EH (cell line): ENCODE data around the gene ALKBH6.
A peak's percentile ranks its signal among the peaks of the same experiment; 100 is the strongest.
"Not testable (repeated sequence)": the region's sequence is repeated elsewhere in the genome, so short reads cannot be mapped to it uniquely, and the experiment has no call there.

Experiments used
- DNase-seq: peaks from one replicate; pipeline ENCODE4 v3.0.0-alpha.2; 2015; ENCODE audit warnings: low read depth

The ALKBH6 gene

DNA sequence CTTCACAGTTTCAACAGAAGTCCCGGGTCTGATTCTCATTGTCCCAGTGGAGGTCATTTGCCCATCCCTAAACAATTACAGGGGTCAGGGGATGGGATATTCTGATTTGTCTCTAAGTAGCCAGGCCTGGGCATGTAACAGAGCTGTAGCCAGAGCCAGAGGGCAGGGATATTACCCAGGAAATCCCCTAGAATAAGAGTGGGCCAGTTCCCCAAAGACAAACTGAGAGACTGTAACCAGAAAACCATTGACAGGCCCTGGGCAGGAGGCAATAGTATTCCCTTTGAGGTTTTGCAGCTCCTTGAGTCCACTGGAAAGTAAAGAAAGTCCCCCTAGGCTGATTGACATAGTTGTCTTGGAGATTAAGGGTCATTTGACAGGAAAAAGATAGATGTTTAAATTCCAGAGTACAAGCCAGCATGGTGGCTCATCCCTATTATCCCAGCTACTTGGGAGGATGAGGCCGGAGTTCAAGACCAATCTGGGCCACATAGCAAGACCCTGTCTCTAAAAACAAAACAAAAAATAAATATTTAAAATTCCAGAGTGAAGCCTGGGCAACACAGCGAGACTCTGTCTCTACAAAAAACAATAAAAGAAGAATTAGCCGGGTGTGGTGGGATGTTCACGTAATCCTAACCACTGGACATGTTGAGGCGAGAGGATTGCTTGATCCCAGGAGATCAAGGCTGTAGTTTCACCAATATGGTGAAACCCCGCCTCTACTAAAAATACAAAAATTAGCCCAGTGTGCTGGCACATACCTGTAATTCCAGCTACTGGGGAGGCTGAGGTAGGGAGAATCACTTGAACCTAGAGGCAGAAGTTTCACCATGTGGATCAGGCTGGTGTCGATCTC, 20.9 kb downstream of the ALKBH6 start:
- peak; percentile 15 for DNase-seq

DNA sequence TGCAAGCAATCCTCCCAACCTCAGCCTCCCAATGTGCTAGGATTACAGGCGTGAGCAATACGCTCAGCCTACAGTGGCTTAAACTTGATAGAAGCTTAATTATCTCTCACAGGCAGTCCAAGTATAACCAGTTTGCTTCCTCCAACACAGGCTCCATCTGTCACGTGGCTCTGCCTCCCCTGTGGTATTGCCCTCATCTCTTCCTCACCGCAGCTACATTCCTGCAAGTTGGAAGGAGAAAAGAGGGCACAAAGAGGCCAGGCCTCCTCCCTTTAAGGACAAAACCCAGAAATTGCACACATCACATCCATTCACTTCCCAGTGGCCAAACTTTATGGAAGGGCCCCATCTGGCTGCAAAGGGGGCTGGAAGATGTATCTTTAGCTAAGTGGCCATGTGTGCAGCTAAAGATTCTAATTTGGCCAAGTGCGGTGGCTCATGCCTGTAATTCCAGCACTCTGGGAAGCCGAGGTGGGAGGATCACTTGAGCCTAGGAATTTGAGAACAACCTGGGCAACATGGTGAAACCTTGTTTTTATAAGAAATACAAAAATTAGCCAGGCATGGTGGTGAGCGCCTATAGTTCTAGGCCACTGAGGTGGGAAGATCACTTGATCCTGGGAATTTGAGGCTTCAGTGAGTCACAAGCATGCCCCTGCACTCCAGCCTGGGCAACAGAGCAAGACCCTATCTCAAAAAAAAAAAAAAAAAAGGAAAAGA, 22.1 kb downstream of the ALKBH6 start:
- DNase-seq: peak; percentile 47

- no peak for DNase-seq
Observed at GRCh38 chr19:35990771-35991730, 23.0 kb downstream of the ALKBH6 start.

DNA sequence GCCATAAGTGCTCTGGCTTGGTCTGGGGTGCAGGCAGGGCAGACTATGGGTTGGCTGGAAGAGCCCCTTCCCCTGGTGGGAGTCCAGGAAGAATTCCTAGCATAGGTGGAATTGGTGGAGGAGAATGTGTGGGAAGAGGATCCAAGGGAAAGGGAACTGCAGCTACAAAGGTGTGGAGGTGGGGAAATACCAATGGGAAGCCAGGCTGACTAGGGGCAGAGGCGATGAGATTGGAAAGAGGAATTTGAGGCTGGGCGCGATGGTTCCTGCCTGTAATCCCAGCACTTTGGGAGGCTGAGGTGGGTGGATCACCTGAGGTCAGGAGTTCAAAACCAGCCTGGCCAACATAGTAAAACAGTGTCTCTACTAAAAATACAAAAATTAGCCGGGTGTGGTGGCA, 23.9 kb downstream of the ALKBH6 start:
- DNase-seq: no peak

DNA sequence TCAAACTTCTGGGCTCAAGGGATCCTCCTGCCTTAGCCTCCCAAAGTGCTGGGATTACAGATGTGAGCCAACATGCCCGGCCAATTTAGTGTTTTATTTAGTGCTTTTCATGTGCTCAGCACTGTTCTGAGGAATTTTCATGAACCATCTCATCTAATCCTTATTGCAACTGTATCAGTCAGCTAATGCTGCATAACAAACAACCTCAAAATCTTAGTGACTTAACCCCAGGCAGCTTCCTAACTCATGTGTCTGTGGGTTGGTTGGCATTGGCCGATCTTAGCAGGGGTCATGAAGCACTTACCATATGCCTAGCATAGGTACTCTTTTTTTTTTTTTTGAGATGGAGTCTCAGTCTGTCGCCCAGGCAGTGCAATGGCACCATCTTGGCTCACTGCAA, 25.2 kb downstream of the ALKBH6 start:
- DNase-seq: no peak

GRCh38 chr19:35987571-35987896, 26.5 kb downstream of the ALKBH6 start:
- no peak for DNase-seq

GRCh38 chr19:35986664-35987570, 27.1 kb downstream of the ALKBH6 start:
- peak; percentile 28 for DNase-seq

DNA sequence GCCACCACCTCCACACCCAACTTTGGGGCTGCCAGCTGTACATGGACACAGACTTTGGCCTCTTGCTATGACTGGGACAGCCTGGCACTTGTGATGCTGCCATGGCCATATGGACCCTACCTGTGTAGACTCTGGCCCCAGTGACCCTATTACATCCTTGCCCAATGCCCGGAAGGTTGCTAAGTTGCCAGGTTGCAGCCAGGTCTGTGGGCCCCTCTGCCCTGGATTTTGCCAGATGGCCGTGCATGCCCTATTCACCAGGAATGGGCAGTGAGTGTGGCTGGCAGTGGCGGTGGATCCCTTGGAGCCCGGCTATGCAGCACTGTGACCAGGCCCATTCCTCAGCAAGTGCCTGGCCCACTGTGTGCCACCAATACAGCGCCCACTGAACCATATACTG, 27.9 kb downstream of the ALKBH6 start:
- DNase-seq: no peak

GRCh38 chr19:35983177-35983576, 30.8 kb downstream of the ALKBH6 start:
- no peak for DNase-seq

DNA sequence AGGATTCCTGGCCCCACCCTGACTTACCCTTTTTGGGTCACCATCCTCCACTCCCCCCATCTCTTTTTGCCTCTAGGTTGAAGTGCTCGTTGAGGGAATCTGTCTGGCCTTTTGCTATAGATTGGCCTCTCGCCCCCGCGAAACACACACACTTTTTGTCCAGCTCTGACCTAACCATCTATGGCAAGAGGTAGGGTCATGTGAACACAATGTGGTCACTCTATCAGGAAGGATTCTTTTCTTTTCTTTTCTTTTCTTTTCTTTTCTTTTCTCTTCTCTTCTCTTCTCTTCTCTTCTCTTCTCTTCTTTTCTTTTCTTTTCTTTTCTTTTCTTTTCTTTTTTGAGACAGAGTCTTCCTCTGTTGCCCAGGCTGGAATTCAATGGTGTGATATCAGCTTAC, 33.0 kb downstream of the ALKBH6 start:
- not testable (repeated sequence) for DNase-seq

DNA sequence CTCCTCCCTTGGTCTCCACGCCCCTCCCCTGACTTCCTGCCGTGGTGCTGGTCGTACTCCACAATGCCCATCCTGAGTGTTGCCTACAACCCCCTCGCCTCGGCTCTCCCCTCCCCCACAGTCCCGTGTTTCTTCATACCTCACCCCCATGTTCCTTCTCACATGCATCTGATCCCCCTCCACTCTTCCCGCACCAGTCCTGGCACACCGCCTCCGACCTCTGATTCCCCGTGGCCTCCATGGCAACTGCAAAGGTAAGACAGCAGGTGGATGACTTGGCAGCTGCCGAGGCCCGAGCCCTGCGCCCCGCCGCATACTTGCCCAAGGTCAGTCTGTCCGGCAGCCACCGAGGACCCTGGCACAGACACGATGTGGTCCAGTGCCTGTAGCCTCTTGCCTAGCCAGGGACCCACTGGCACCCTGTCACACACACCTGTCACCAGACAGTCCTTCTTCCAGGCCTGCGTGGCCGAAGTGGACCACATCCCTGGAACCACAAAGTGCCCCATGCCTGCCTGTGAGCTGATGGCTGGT, 35.1 kb downstream of the ALKBH6 start:
- DNase-seq: no peak

GRCh38 chr19:35978271-35978670, 35.7 kb downstream of the ALKBH6 start:
- no peak for DNase-seq

DNA sequence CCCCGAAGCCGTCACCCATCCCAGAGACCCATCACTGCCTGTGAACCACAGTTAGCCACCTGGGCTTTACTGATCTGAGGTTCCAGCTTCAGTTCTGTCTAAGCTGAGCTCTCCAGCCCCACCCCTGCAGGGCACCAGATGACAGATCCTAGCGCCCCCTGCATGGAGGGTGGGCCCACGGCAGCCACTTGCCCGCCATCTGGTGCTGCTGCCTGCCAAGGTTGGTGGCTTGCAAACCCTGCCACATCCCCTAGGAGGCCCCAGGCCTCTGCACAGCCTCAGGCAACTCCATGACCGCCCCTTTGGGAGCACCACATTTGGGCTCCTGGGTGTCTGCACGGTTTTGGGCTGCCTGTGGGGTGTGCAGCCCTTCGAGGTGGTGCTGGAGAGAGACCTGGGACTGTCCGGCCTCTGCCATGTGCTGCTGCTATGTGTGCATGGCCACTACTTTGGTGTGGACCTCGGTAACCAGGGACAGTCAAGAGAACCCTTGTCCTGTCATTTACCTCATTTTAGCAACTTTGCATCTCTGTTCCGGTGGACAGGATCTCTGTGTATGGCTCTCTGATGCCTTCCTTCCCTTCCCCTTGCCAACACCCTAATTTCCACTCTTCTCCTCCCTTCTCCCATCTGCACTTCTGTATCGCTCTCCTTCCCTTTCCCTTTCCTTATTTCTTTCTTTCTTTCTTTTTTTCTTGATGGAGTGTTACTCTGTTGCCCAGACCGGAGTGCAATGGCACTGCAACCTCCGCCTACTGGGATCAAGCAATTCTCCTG, 36.4 kb downstream of the ALKBH6 start:
- DNase-seq: no peak

DNA sequence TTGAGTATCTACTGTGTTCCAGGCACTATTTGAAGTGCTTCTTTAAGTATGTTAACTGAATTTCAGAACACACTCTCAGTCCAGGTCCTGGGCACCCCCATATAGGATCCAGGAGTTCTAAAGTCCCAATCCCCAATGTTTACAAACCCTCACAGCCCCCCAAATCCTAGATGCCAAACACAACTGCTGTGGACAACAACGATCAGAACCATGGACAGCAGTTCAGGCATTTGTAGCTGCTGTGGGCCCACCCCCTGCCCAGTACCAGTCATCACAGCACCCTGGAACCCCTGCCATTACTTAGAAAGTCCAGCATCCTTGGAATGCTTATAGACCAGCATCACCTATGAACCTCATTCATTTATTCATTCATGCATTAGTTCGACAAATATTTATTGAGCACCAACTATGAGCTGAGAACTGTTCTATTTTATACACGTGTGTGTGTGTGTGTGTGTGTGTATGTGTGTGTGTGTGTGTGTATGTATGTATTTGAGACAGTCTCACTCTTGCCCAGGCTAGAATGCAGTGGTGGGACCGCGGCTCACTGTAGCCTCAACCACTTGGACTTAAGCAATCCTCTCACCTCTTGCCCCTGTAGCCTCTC, 38.3 kb downstream of the ALKBH6 start:
- DNase-seq: peak; percentile 49

- DNase-seq: no peak
Observed at GRCh38 chr19:35973487-35973886, 40.5 kb downstream of the ALKBH6 start.

DNA sequence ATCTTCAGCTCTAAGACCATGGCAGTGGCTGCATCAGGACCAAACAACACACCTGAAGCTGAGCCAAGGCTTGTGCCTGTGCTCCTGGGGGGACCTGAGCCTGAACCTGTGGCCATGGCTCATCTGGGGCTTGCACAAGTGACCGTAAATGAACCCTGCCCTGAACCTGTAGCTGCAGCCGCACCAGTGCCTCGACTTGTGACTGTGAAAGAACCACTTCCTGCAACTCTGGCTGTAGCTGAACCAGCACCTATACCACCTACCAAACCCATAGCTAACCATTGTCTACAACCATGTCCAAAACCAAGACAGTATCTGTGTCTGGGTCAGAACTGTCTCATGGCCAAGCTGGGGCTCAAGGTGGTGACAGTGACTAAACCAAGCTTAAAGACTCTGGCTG, 47.2 kb downstream of the ALKBH6 start:
- no peak for DNase-seq

DNA sequence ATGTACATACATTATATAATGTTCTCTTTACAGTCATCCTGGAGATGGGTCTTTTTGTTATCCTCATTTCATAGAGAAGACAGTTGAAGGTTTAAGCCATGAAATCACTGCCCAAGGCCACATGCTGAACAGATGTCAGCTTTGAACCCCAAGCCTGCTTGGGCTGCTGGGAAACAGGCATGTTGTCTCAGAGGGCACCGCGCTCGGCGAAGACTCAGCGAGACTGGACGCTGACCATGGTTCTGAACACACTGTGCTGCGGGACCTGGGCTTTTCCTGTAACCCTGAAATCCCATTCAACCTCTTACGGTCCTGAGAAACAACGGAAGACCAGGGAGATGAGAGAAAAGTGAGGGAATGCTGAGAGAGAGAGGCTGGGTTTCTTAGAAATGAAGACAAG, 50.5 kb downstream of the ALKBH6 start:
- DNase-seq: peak; percentile 56

DNA sequence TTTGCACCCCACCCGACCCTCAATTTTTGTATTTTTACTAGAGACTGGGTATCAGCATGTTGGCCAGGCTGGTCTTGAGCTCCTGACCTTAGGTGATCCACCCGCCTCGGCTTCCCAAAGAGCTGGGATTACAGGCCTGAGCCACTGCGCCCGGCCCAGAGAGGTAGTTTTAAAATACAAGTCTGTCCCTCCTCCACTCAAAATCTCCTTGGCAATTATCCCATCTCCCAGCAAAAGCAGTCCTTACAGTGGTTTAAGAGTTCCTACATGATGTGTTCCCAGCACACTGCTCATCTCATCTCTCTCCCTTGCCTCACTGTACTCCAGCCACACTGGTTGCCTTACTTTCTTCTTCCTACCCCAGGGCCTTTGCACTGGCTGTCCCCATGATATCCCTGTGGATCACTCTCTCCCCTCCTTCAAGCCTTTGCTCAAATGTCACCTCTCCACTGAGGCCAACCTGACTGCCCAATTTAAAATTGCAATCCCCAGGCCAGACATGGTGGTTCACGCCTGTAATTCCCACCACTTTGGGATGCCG, 53.5 kb downstream of the ALKBH6 start:
- no peak for DNase-seq

GRCh38 chr19:35959968-35960320, 54.1 kb downstream of the ALKBH6 start:
- DNase-seq: no peak
